NOMO-1 (cell line): ENCODE measurements around the gene TNFRSF13B.
"Not testable (repeated sequence)": the region's sequence is repeated elsewhere in the genome, so short reads cannot be mapped to it uniquely, and the experiment has no call there.

ENCODE experiments used
- DNase-seq, 2 experiments: peaks; one replicate each; lab custom pipeline; 2025; ENCODE audit not compliant: unreplicated experiment in 2 of 2; lab: John Stamatoyannopoulos, UW

Gene TNFRSF13B

GRCh38 chr17:16913463-16913862 is 58.5 kb downstream of the TNFRSF13B start:
- DNase-seq: no peak

GRCh38 chr17:16912021-16912962 is 59.6 kb downstream of the TNFRSF13B start:
- DNase-seq: no peak

- DNase-seq: no peak
Measured at GRCh38 chr17:16911141-16911937, 60.6 kb downstream of the TNFRSF13B start.

- DNase-seq: no peak
Measured at GRCh38 chr17:16910341-16910740, 61.6 kb downstream of the TNFRSF13B start.

GRCh38 chr17:16909472-16910246 is 62.3 kb downstream of the TNFRSF13B start:
- DNase-seq: no peak

GRCh38 chr17:16908273-16908672 is 63.6 kb downstream of the TNFRSF13B start:
- DNase-seq: no peak

DNA sequence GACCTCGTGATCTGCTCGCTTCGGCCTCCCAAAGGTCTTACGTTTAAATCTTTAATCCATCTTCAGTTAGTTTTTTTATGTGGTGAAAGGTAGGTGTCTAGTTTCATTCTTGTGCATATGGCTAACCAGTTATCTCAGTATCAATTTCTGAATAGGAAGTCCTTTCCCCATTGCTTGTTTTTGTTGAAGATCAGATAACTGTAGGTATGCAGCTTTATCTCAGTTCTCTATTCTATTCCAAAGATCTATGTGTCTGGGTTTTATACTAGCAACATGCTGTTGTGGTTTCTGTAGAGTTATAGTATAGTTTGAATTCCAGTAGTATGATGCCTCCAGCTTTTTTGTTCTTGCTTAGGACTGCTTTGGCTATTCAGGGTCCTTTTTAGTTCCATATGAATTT is 65.2 kb downstream of the TNFRSF13B start:
- no peak for DNase-seq

DNA sequence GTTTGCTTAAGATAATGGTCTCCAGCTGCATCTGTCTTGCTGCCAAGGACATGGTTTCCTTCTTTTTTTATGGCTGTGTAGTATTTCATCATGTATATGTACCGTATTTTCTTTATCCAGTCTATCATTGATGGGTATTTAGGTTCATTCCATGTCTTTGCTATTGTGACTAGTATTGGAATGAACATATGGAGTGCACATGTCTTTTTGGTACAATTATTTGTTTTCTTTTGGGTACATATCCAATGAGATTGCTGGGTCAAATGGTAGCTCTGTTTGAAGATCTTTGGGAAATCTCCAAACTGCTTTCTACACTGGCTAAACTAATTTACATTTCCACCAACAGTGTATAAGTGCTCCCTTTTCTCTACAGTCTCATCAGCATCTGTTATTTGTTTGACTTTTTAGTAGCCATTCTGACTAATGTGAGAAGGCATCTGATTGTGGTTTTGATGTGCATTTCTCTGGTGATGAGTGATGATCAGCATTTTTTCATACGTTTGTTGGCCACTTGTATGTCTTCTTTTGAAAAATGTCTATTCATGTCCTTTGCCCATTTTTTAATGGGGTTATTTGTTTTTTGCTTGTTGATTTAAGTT is 66.2 kb downstream of the TNFRSF13B start:
- no peak for DNase-seq

- not testable (repeated sequence) for DNase-seq
Measured at GRCh38 chr17:16903070-16903469, 68.8 kb downstream of the TNFRSF13B start.

GRCh38 chr17:16900288-16900882 is 71.5 kb downstream of the TNFRSF13B start:
- no peak for DNase-seq

DNA sequence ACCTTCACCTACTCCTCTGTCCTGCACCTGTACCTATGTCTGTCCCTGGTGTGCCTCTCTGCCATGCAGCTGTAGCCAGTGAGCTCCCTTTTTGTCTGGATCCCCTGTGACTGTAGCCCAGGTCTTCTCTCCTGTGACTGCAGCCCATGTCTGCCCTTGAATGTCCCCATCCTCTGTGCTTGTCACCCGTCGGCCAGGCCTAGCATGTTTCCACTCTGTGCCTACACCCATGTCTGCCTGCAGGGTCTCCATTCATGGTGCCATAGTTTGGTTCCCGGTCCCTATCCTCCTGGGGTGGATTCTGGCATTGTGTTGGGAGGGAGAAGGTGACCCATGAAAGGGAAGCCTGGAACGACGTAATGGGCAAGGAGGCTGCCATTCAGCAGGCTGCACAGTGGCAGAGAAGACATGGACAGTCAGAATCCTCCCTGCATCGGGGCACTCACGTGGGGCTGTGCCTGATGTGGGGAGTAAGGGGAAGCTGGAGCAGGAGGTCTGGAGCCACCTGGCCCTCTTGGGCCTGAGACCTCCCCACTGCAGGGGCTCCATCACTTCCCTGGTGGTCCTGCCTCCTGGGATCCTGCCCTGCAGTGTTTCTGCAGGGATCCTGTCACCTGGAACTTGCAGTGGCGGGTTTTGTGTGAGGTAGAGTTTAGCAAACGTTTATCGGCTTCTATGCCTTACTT is 74.6 kb downstream of the TNFRSF13B start:
- DNase-seq: not testable (repeated sequence)

- DNase-seq: not testable (repeated sequence)
Measured at GRCh38 chr17:16896235-16896634, 75.7 kb downstream of the TNFRSF13B start.

- DNase-seq: not testable (repeated sequence)
Measured at GRCh38 chr17:16893527-16893926, 78.4 kb downstream of the TNFRSF13B start.

DNA sequence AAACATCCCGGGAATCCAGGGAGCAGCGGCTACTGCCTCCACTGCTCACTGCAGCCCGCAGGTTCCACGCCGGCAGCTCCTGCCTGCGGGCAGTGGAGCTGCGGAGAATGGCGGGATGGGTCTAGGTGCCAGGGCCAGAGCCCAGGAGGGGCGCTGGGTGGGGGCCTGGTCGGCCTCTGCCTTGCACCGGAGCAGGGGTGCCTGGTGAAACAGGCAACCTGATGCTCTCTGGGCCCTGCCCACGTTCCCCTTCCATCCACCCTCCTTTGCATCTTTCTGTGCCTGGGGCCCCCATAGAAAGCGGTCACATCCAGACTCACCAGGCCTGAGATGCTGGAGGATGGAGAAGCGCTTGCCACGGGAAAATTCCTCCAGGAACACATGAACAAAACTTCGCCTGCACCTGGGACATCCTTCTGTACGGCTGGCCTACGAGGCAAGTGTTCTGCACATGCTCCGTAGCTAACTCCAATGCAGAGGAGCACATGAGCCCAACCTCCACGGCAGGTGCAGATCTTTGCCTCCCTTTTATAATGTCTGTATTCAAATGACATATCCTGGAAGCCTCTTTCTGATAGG is 79.0 kb downstream of the TNFRSF13B start:
- not testable (repeated sequence) for DNase-seq

DNA sequence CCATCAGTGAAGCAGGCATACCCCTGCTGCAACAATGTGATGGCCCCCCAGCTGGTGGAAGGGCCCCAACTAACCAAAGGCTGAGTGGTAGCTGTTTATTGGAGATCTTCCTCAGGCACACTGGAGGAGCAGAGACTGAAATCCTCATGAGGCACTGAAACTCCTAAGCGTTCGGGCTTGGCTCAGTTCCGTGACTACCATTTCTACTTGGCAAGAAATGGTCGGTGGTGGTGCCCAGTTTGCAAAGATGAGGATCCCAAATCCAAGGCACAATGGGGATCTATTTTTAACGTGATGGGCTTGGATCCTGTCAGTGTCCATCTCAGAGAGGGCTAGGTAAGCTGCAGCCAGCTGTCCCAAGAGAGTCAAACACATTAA is 82.8 kb downstream of the TNFRSF13B start:
- no peak for DNase-seq
